Heart left ventricle (tissue), 13 donors: Measurements from ENCODE around the gene PRKCB.

ENCODE experiments used
- POLR2A ChIP-seq, 2 donors: fragments of 450-650 bp; IDR thresholded peaks; one replicate each; pipeline ENCODE4 v1.6.1; 2017; ENCODE audit warnings: antibody characterized with exemption in 2 of 2, mild to moderate bottlenecking in 2 of 2, moderate library complexity in 2 of 2
- TF ChIP-seq, protein P1 (sequence below), 12 donors: fragments of 200-600 bp; sonication (generic) in 4 of 12; IDR thresholded peaks; one replicate each; pipeline versions ENCODE4 v1.5.0 to v1.8.0; 2018 to 2022; ENCODE audit warnings: antibody characterized with exemption in 12 of 12, mild to moderate bottlenecking in 5 of 12
- donor health status: ischemic (EF 13 %, LVEDD 7.1; RV severe dilation, severe dysfunction).
- donor health status: DM: no; HTN: yes; CAD: no.
- donor health status: DM: no; HTN: no; CAD: no.
- donor health status: ischemic (EF 25% LVEDD 6.9; RV normal size, moderate dysfunction).
- donor health status: ischemic (EF 25% LVEDD 5.7; RV mildly dilated, moderate dysfunction).
- donor health status: ischemic (EF 35%, LVEDD 5.7; RV mildly dilated, moderate dysfunction).
- donor health status: nonischemic (EF 11% LVEDD 7.7; RV severe dilation, severe dysfunction).
- donor health status: DM: yes; HTN: yes; CAD: no.
- donor health status: PGD.
- donor health status: ischemic (EF 29% LVEDD 5.4; RV normal size, mild dysfunction).
- donor health status: nonischemic (EF 23%, LVEDD 6.1; RV moderate dilation, normal function).

GRCh38 chr16:24141917-24142316 lies 306.1 kb downstream of the PRKCB start:
- TF ChIP-seq, protein P1, sequence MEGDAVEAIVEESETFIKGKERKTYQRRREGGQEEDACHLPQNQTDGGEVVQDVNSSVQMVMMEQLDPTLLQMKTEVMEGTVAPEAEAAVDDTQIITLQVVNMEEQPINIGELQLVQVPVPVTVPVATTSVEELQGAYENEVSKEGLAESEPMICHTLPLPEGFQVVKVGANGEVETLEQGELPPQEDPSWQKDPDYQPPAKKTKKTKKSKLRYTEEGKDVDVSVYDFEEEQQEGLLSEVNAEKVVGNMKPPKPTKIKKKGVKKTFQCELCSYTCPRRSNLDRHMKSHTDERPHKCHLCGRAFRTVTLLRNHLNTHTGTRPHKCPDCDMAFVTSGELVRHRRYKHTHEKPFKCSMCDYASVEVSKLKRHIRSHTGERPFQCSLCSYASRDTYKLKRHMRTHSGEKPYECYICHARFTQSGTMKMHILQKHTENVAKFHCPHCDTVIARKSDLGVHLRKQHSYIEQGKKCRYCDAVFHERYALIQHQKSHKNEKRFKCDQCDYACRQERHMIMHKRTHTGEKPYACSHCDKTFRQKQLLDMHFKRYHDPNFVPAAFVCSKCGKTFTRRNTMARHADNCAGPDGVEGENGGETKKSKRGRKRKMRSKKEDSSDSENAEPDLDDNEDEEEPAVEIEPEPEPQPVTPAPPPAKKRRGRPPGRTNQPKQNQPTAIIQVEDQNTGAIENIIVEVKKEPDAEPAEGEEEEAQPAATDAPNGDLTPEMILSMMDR (IDR thresholded peaks at IDR 0.05) = no peak
- no peak for TF ChIP-seq POLR2A (IDR thresholded peaks at IDR 0.05)
